IPS-18c (cell line): Measurements from ENCODE around the gene PKP1.

Source experiments
- H3K4me3 ChIP-seq: 2 replicates; pipeline ENCODE4 v1.7.0; 2013; ENCODE audit warnings: low read depth, mild to moderate bottlenecking, low read length, moderate library complexity; ENCODE audit not compliant: insufficient read depth
- H3K9me3 ChIP-seq: one replicate; pipeline ENCODE4 v1.6.1; 2013; ENCODE audit warnings: mild to moderate bottlenecking, low read length, moderate library complexity; ENCODE audit not compliant: control insufficient read depth, insufficient read depth

PKP1 gene

DNA sequence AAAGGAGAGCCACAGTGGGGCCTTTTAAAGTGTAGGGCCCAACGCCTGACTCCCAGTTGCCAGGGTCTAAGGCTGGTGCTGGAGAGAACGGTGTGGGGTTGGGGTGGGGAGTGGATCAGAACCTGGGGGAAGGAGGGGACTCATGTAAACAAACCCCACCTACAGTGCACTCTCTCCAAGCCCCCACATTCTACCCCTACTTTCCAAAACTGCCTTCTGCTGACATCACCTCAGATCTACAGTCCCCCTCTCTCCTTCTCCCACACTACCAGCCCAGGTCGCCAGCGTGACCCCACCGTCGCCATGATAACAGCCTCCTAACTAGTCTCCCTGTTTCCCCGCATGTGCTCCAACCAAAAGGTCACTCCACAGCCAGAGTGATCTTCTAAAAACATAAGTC lies 67.6 kb downstream of the PKP1 start:
- Histone ChIP-seq H3K9me3 (peaks cover 2% of the 10 kb centered on the region), H3K4me3 (no peak overlapping the region)

- Histone ChIP-seq H3K9me3 (peaks cover 2% of the 10 kb centered on the region), H3K4me3 (no peak overlapping the region)
Observed at GRCh38 chr1:201351617-201352016, 68.3 kb downstream of the PKP1 start.

GRCh38 chr1:201353186-201353940 lies 70.1 kb downstream of the PKP1 start:
- no peak overlapping the region for H3K4me3 ChIP-seq
- H3K9me3 ChIP-seq, result peaks cover 2% of the 10 kb centered on the region

GRCh38 chr1:201354151-201354900 lies 71.0 kb downstream of the PKP1 start:
- peaks cover 2% of the 10 kb centered on the region for H3K9me3 ChIP-seq
- H3K4me3 ChIP-seq, result no peak overlapping the region

- H3K4me3 ChIP-seq, result no peak overlapping the region
- peaks cover 2% of the 10 kb centered on the region for H3K9me3 ChIP-seq
Observed at GRCh38 chr1:201354901-201355295, 71.6 kb downstream of the PKP1 start.

DNA sequence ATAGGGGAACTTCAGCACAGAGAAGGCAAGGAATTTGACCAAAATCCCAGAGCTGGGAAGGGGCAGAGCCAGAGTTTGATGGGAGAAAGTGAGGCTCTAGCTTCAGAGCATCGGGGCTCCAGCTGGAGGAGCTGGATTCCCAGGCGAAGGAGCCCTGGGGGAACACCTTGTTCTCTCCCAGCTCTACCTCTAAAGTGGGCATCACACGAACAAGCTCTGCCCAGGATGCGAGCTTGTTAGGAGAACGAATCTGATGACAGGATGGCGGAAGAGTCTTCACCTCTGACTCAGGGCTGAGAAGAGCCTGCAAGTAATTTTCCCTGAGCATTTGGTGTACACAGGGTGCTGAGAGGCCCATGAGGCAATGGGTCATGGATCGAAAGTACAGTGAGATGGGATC lies 72.2 kb downstream of the PKP1 start:
- peaks cover 2% of the 10 kb centered on the region for H3K9me3 ChIP-seq
- no peak overlapping the region for H3K4me3 ChIP-seq

GRCh38 chr1:201356236-201356635 lies 72.9 kb downstream of the PKP1 start:
- Histone ChIP-seq H3K9me3 (peaks cover 2% of the 10 kb centered on the region), H3K4me3 (no peak overlapping the region)

DNA sequence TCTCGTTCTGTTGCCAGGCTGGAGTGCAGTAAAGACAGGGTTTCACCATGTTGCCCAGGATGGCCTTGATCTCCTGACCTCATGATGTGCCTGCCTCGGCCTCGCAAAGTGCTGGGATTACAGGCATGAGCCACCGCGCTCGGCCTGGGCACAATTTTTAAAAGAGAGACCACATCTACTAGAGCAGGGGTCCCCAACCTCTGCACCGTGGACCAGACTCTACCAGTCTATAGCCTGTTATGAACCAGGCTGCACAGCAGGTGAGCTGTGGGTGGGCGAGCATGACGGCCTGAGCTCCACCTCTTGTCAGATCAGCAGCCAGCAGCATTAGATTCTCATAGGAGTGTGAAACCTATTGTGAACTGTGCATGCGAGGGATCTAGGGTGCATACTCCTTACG lies 73.4 kb downstream of the PKP1 start:
- H3K9me3 ChIP-seq, result peaks cover 2% of the 10 kb centered on the region
- H3K4me3 ChIP-seq, result no peak overlapping the region

DNA sequence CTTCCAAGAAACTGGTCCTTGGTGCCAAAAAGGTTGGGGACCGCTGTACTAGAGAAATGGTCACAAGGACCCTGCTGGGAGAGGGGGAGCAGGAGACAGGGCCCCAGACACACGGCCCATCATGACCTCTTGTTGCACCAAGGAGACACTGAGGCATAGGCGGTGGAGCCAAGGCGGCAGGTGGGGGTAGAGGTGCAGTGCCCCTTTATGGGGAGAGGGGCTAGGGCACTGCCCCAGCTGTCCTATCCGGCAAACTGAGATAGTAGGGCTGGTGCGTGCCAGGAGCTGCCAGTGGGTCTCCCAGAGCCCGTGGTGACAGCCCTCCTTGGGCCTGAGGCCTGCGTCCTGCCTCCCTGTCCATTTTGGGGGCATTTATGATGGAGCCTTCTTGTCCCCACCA lies 73.9 kb downstream of the PKP1 start:
- peaks cover 2% of the 10 kb centered on the region for H3K9me3 ChIP-seq
- H3K4me3 ChIP-seq, result no peak overlapping the region

- Histone ChIP-seq H3K9me3 (peaks cover 2% of the 10 kb centered on the region), H3K4me3 (no peak overlapping the region)
Observed at GRCh38 chr1:201357636-201358348, 74.5 kb downstream of the PKP1 start.

DNA sequence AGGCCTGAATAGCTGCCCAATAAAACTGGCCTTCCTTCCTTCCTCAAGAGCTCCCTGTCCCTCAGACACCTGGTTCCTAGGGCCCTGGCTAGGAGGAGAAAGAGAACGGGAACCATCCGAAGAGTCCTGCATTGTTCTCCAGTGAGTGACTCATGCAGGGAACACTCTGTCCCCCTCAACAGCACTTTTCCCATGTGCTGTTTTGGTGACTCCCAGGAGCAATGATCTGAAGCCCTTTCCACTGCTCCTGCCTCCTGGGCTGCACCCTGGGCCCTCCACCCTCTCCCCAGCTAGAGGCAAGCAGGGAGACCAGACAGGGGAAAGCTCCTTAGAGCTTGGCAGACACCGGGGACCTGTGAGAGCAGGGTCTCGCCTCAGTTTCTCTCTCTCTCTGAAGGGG lies 75.3 kb downstream of the PKP1 start:
- Histone ChIP-seq H3K4me3 (no peak overlapping the region), H3K9me3 (peaks cover 2% of the 10 kb centered on the region)

- no peak overlapping the region for H3K4me3 ChIP-seq
- H3K9me3 ChIP-seq, result no peaks in the 10 kb centered on the region
Observed at GRCh38 chr1:201359031-201359872, 75.9 kb downstream of the PKP1 start.

DNA sequence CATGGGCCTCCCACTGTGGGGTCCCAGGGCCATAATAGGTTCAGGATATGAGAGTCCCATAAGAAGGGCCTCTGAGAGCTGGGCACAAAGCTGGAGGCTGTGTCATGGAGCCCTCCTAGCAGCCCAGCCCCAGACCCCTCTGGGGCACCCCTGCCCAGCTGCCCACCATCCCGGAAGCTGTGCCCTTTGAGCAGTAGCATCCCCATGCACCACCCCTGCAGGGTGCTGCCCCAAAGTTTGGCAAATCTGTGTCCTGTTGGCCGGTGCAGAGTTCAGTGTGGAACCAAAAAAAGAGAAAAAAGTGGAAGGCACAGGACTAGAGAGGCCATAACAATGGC lies 76.5 kb downstream of the PKP1 start:
- Histone ChIP-seq H3K4me3 (no peak overlapping the region), H3K9me3 (no peaks in the 10 kb centered on the region)

DNA sequence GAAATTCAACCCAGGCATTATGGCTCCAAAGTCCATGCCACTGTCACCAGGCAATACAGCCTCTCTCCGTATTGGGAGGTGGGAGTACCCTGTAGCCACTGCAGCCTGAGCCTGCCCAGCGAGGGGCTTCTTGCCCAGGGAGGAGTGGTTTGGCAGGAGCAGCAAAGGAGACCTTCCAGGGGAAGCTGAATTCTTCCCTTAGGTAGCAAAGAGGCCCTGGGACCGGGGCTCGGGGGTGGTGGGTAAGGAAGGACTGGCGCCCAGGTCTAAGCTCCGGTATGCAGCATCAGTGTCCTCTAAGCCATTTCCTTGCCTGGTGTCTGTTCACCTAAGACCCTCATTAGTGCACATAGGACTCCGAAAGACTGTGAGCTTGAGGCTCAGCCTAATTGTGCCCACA lies 77.2 kb downstream of the PKP1 start:
- Histone ChIP-seq H3K4me3 (no peak overlapping the region), H3K9me3 (no peaks in the 10 kb centered on the region)

DNA sequence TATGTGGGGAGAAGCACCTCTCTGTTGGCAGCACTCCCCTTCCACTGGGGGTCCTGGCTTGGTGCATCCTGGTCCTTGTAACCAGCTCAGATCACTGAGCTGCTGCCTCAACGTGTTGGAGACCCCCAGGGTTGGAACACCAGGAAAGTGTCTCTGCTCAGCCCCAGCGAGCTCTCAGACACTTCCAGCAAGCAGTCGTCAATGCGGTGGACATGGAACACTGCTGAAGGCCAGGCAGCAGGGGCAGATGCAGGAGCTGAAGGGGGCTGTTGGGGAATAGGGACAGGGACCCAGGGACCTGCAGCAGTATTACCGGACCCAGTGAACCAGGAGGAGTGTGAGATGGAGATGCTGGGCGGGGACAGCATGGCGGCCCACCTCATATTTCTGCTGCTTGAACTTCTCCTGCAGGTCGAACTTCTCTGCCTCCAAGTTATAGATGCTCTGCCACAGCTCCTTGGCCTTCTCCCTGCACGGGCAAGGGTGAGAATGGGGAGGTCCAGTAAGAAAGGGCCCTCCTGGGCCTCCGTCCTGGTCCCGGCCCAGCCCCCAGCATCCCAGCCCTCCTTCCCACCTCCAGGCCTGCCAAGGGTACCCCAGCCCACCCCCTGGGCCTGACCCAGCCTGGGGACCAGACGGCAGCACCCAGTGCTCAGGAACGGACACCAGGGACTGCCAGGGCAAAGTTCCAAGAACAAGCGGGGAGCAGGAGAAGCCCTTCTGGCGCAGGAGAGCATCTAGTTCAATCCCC lies 77.8 kb downstream of the PKP1 start:
- Histone ChIP-seq H3K9me3 (no peaks in the 10 kb centered on the region), H3K4me3 (no peak overlapping the region)

DNA sequence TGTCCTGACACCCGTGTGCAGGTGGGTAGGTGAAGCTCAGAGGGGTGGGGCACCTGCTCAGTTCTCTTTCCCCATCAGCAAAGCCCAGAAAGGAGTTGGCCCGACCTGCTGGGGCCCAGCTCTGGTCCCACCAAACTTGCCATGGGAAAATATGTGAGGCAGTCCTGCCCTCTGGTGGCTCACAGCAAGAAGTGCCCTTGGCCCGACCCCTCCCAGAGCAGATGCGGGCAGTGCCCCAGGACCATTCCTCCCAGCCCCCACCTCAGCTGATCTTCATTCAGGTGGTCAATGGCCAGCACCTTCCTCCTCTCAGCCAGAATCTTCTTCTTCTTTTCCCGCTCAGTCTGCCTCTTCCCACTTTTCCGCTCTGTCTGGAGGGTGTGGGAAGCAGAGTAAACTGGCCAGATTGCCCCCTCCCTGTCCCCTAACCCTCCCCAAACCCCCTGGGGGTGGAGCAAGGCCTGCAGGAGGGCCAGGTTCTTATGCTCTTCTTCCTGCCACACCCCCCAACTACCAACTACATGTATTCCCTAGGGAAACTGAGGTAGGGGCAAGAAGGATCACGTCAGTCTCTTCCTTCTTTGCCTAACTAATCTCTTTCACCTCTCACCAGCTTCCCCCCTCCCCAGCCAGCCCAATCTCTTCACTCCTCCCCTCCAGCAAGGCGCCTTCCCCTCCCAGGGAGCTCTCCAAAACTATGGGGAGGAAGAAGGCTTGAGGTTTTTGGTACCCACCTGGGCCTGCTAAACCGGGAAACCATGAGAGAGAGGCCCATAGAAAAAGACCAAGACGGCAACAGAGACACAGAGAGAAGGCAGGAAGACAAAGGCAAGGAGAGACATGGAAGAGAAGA lies 78.6 kb downstream of the PKP1 start:
- Histone ChIP-seq H3K9me3 (no peaks in the 10 kb centered on the region), H3K4me3 (no peak overlapping the region)
